AG09319 (cell line): ENCODE data around the gene FFAR2.
"Not testable (repeated sequence)": the region's sequence is repeated elsewhere in the genome, so short reads cannot be mapped to it uniquely, and the experiment has no call there.

Source experiments
- DNase-seq: peaks from one replicate; pipeline ENCODE4 v3.0.0-alpha.2; 2010; ENCODE audit warnings: low read depth; ENCODE audit errors: extremely low read depth
- CTCF ChIP-seq: IDR thresholded peaks from 2 replicates; pipeline ENCODE4 v1.5.1; 2011; ENCODE audit warnings: low read depth, mild to moderate bottlenecking, inconsistent platforms, low read length, moderate library complexity

FFAR2 gene

GRCh38 chr19:35468637-35469036 is 20.6 kb downstream of the FFAR2 start:
- peak; percentile 50 for TF ChIP-seq CTCF
- no peak for DNase-seq

- DNase-seq, result no peak
- TF ChIP-seq CTCF, result no peak
Observed at GRCh38 chr19:35470128-35470527, 22.1 kb downstream of the FFAR2 start.

- not testable (repeated sequence) for DNase-seq
Observed at GRCh38 chr19:35471075-35471474, 23.0 kb downstream of the FFAR2 start.

- no peak for TF ChIP-seq CTCF
- no peak for DNase-seq
Observed at GRCh38 chr19:35471946-35472345, 23.9 kb downstream of the FFAR2 start.

GRCh38 chr19:35474104-35474503 is 26.0 kb downstream of the FFAR2 start:
- TF ChIP-seq CTCF, result no peak
- no peak for DNase-seq

GRCh38 chr19:35474594-35474993 is 26.5 kb downstream of the FFAR2 start:
- not testable (repeated sequence) for DNase-seq

GRCh38 chr19:35476149-35476548 is 28.1 kb downstream of the FFAR2 start:
- DNase-seq, result no peak
- TF ChIP-seq CTCF, result no peak; the same call in 1 of the 2 replicates

GRCh38 chr19:35478794-35479677 is 31.0 kb downstream of the FFAR2 start:
- TF ChIP-seq CTCF, result no peak
- no peak for DNase-seq
